H1 (cell line): ENCODE data around the gene AEBP1. TPM values are rescaled to one million over a fixed set of nuclear protein-coding genes. Genes with fewer than 3 reads are reported as not detected.

Experiments
- ATF2 ChIP-seq: IDR thresholded peaks from 2 replicates; pipeline ENCODE4 v1.6.1; 2012; ENCODE audit warnings: low read length, inconsistent platforms
- CHD2 ChIP-seq: IDR thresholded peaks from 2 replicates; pipeline ENCODE4 v1.6.1; 2012; ENCODE audit warnings: low read length, improper control_type of control experiment
- CTCF ChIP-seq, 3 experiments: IDR thresholded peaks; 1 replicate in 2 of 3; 2 replicates in 1 of 3; pipeline versions ENCODE4 v1.5.1 to v1.6.1; 2011; ENCODE audit warnings: low read length in 3 of 3, mild to moderate bottlenecking in 3 of 3, inconsistent platforms in 2 of 3, low read depth in 1 of 3, moderate library complexity in 1 of 3; ENCODE audit not compliant: insufficient read depth in 1 of 3; ENCODE audit errors: control extremely low read depth in 1 of 3
- EGR1 ChIP-seq: IDR thresholded peaks from 2 replicates; pipeline ENCODE4 v1.6.1; 2011; ENCODE audit warnings: low read depth, low read length, borderline replicate concordance
- EZH2 ChIP-seq: fragments of 200-600 bp; sonication (generic); IDR thresholded peaks from 2 replicates; pipeline ENCODE4 v1.7.1; 2012; ENCODE audit warnings: low read depth, mild to moderate bottlenecking, moderate library complexity, low read length, inconsistent platforms; ENCODE audit not compliant: severe bottlenecking
- RNF2 ChIP-seq: fragments of 200-900, 300-1000 bp; sonication (generic); IDR thresholded peaks from 2 replicates; pipeline ENCODE4 v1.7.1; 2016; ENCODE audit warnings: borderline replicate concordance, low read depth, mild to moderate bottlenecking, antibody characterized with exemption, low read length; ENCODE audit not compliant: poor library complexity, severe bottlenecking; ENCODE audit errors: missing control alignments
- SIRT6 ChIP-seq: IDR thresholded peaks from one replicate; pipeline ENCODE4 v1.7.1; 2012; ENCODE audit warnings: low read length, inconsistent platforms
- SIX5 ChIP-seq: IDR thresholded peaks from 2 replicates; pipeline ENCODE4 v1.6.1; 2011; ENCODE audit warnings: mild to moderate bottlenecking, low read depth, low read length
- YY1 ChIP-seq: IDR thresholded peaks from 2 replicates; pipeline ENCODE4 v1.6.1; 2011; ENCODE audit warnings: low read depth, mild to moderate bottlenecking, low read length
- polyA plus RNA-seq, 7 experiments: library from polyadenylated mRNA; depleted of rRNA in 3 of 7; stranded (reverse) in 5 of 7; unstranded in 2 of 7; fragments of >200 nt in 5 of 7; fragments of 200-250 nt in 2 of 7; gene quantifications; 1 replicate in 5 of 7; 2 replicates in 1 of 7; 4 replicates in 1 of 7; pipeline versions ENCODE4 v1.2.1 to v1.2.3, GENCODE V29; 2011 to 2013; ENCODE audit warnings: missing spikeins in 2 of 7, mixed read lengths in 2 of 7
- total RNA-seq: library from RNA; stranded (reverse); fragmentation: NEBNext Ultra II Directional; extraction: Animal tissue kit (Norgen Biotek cat#: 25700); gene quantifications from 2 replicates; pipeline ENCODE4 v1.2.1, GENCODE V29; 2021

AEBP1 gene
- total and polyA plus RNA-seq, 2 of the 8 experiments (the other 6 are each of a cell fraction or from before 2014, with no cell fraction given) = 10.4 to 41.2 TPM

DNA sequence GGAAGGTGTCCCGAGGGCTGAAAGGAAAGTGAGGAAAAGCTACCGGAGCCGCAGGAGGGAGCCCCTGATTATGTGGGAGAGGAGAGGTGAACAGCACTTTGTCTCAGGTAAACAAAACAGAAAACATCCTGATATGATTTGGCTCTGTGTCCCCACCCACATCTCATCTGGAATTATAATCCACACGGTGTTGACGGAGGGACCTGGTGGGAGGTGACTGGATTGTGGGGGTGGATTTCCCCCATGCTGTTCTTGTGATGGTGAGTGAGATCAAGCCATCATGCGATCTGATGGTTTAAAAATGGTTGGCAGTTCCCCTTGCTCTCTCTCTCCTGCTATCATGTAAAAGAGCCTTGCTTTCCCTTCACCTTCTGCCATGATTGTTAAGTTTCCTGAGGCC lies 16.2 kb downstream of the AEBP1 start (continued):
- TF ChIP-seq CTCF (IDR thresholded peaks at IDR 0.05; ENCODE audit: control extremely low read depth in 1 of 3, insufficient read depth in 1 of 3, low read depth in 1 of 3, low read length in 3 of 3) (no peak), EGR1 (no peak), ATF2 (no peak), CHD2 (no peak), EZH2 (no peak), SIRT6 (no peak), YY1 (no peak), SIX5 (no peak), RNF2 (no peak)
